GF-D8 (cell line): ENCODE data around the gene CYP4F22.
"Not testable (repeated sequence)": the region's sequence is repeated elsewhere in the genome, so short reads cannot be mapped to it uniquely, and the experiment has no call there.

Experiments used
- DNase-seq: peaks from one replicate; lab custom pipeline; 2025; lab: John Stamatoyannopoulos, UW

The CYP4F22 gene

GRCh38 chr19:15495151-15495550 lies 13.2 kb upstream of the CYP4F22 start:
- DNase-seq = no peak

DNA sequence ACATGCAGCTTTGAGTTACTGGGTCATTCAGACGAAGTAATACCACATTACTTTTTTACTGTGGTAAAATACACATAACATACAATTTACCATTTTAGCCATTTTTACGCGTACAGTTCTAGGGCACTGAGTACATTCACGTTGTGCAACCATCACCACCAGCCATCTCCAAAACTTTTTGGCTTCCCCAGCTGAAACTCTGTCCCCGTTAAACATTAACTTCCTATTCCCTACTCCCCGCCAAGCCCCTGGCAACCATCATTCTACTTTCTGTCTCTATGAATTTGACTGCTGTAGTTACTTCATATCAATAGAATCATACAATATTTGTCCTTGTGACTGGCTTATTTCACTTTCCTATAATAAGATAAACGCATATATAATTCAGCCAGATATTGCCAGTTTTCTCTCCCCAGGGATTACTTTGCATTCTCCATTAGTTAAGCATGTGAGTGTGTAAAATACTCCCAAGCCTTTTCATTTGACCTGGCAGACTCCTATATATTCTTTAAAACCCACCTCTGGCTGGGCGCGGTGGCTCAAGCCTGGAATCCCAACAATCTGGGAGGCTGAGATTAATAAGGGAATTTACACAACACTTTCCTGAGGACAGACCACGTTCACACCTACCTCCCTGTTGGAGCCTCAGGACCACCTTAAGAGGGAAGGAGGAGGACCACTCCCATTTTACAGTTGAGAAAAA lies 10.0 kb upstream of the CYP4F22 start:
- DNase-seq = no peak

- DNase-seq = no peak
Observed at GRCh38 chr19:15498910-15499309, 9.4 kb upstream of the CYP4F22 start.

DNA sequence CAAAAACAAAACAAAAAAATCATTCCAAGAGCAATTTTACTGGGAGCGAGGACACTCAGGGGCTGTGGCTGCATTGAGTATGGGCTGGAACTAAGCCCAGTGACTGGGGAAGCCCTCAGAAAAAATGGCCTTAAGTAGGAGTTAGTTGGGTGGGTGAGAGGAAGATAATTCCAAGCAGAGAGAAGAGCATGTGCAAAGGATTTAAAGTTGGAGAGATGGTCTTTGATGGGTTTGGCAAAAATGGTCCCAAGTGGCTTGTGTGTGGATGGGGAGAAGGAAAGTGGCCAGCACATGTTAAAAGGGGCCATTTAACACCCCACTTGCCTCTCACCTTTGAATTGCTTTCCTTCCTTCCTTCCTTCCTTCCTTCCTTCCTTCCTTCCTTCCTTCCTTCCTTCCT lies 6.7 kb upstream of the CYP4F22 start:
- no peak for DNase-seq

- no peak for DNase-seq
Observed at GRCh38 chr19:15502264-15502663, 6.1 kb upstream of the CYP4F22 start.

- no peak for DNase-seq
Observed at GRCh38 chr19:15506074-15506571, 2.2 kb upstream of the CYP4F22 start.

GRCh38 chr19:15507068-15508034 lies 974 bp upstream of the CYP4F22 start:
- no peak for DNase-seq

DNA sequence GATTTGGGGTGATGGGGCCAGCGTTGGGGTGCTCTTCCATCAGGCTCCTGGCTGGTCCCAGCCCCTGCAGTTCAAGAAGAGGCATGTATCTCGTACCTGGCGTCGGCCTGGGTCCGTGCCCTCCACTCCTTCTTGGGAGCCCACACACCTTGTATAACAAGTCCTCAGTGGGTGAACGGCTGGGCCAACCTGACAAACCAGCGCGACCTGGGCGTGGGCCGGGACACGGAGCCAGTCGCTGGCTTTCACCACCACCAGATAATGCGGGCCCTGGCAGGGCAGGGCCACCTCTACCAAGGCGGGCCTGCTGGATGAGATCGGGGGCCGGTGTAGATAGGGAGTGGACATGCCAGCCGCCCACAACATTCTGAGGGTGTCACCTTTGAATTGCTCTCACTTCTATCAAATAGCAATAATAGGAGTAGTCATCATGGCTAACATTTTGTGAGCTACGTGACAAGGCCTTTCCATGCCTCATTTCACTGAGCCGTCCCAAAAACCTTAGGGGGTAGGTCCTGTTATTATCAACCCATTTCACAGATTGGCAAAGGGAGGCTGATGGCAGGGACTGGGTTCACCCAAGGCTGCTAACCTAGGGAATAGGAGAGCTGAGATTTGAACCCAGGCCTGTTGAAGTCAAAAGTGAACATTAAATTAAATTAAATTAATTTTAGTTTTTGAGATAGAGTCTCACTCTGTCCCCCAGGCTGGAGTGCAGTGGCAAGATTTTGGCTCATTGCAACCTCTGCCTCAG lies 3.5 kb downstream of the CYP4F22 start:
- no peak for DNase-seq

- DNase-seq = not testable (repeated sequence)
Observed at GRCh38 chr19:15515227-15515625, 6.9 kb downstream of the CYP4F22 start.

- DNase-seq = peak; percentile 4
Observed at GRCh38 chr19:15516363-15516762, 8.0 kb downstream of the CYP4F22 start.

DNA sequence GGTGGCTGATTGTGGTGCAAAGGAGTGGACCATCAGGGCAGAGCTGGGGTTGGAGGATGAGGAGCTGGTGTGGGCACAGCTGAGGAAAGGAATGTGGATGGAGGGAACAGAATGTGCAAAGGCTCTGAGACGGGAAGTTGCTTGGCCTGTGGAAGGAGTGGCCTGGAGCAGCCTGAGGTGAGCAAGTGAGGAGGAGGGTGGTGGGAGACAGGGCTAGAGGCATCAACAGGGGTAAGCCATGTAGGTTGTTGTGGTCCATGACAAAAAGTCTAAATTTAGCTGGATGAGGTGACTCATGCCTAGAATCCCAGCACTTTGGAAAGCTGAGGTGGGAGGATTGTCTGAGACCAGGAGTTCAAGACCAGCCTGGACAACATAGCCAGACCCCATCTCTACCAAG lies 9.5 kb downstream of the CYP4F22 start:
- no peak for DNase-seq

- no peak for DNase-seq
Observed at GRCh38 chr19:15519433-15519976, 11.2 kb downstream of the CYP4F22 start.

- no peak for DNase-seq
Observed at GRCh38 chr19:15524781-15525180, 16.5 kb downstream of the CYP4F22 start.

DNA sequence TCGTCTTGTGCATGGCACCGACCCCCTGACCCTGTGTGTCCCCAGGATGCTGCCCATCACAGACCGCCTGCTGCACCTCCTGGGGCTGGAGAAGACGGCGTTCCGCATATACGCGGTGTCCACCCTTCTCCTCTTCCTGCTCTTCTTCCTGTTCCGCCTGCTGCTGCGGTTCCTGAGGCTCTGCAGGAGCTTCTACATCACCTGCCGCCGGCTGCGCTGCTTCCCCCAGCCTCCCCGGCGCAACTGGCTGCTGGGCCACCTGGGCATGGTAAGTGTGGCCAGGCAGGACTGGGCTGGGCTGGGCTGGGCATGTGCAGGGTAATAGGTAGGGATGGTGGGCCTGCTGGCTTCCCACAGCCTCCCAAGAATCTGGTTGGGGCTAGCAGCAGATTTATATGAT lies 17.0 kb downstream of the CYP4F22 start:
- no peak for DNase-seq

- no peak for DNase-seq
Observed at GRCh38 chr19:15526408-15526807, 18.1 kb downstream of the CYP4F22 start.

GRCh38 chr19:15527705-15528104 lies 19.4 kb downstream of the CYP4F22 start:
- no peak for DNase-seq

DNA sequence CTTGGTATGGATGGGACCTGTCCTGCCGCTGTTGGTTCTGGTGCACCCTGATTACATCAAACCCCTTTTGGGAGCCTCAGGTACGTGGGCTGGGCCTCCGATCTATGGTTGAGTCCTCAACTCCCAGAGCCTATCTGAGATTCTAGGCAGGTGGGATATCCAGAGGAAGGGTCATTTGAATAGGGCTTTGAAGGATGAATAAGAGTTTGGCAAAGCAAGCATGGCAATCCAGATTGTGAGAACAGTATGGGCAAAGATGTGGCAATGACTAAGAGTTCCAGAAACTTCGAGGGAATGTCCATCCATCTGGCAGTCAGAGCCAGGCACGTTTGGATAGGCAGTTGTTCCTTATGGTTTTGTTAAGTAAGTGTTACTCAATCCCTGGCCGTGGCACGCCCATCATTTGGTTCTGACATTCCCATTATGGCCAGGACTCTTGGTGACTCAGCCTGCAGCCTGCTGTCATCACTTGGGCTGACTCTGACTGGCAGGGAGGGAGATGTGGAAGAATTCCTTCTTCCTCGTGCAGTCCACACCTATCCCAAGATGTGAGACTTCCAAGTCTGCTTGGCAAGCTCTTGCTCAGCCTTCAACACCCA lies 21.5 kb downstream of the CYP4F22 start:
- no peak for DNase-seq

- peak; percentile 68 for DNase-seq
Observed at GRCh38 chr19:15532779-15533521, 24.6 kb downstream of the CYP4F22 start.

DNA sequence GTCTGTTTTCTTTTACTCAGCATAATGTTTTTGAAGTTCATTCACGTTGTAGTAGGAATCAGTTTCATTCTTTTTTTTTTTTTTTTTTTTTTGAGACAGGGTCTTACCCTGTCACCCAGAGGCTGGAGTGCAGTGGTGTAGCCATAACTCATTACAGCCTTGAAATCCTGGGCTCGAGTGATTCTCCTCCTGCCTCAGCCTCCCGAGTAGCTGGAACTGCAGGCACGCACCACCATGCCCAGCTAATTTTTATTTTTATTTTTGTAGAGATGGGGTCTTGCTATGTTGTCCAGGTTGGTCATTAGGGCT lies 25.2 kb downstream of the CYP4F22 start:
- DNase-seq = not testable (repeated sequence)

- no peak for DNase-seq
Observed at GRCh38 chr19:15534957-15535864, 26.9 kb downstream of the CYP4F22 start.
